GM19468 (cell line): ENCODE measurements around the gene NCOA5.
A peak's percentile ranks its signal among the peaks of the same experiment; 100 is the strongest.

ENCODE experiments used
- ATAC-seq: cut with Tn5 transposase; IDR thresholded peaks from one replicate; pipeline ENCODE4 v1.9.1; 2021; ENCODE audit warnings: mild to moderate bottlenecking, moderate library complexity, moderate number of reproducible peaks; ENCODE audit not compliant: unreplicated experiment; ENCODE audit errors: extremely low read depth

NCOA5 gene

GRCh38 chr20:46089417-46090388, at the start of gene NCOA5:
TSS of gene NCOA5 (minus strand) at chr20:46089962. CDS start at chr20:46079424, 10,538 bp downstream.
- peak; percentile 55 for ATAC-seq

- no peak for ATAC-seq
These were observed 49.6 kb upstream of the NCOA5 start for GRCh38 chr20:46139266-46139889.

GRCh38 chr20:46137816-46138215, 48.1 kb upstream of the NCOA5 start:
- no peak for ATAC-seq

- no peak for ATAC-seq
These were observed 46.3 kb upstream of the NCOA5 start for GRCh38 chr20:46135856-46136633.

GRCh38 chr20:46134716-46135115, 45.0 kb upstream of the NCOA5 start:
- no peak for ATAC-seq

GRCh38 chr20:46133886-46134654, 44.3 kb upstream of the NCOA5 start:
- ATAC-seq = no peak

GRCh38 chr20:46132705-46133120, 43.0 kb upstream of the NCOA5 start:
- ATAC-seq = no peak

- no peak for ATAC-seq
These were observed 41.6 kb upstream of the NCOA5 start for GRCh38 chr20:46131396-46131795.

- ATAC-seq = no peak
These were observed 40.8 kb upstream of the NCOA5 start for GRCh38 chr20:46130534-46130933.

- no peak for ATAC-seq
These were observed 40.3 kb upstream of the NCOA5 start for GRCh38 chr20:46129955-46130481.

- ATAC-seq = no peak
These were observed 38.8 kb upstream of the NCOA5 start for GRCh38 chr20:46128310-46129151.

- ATAC-seq = no peak
These were observed 37.7 kb upstream of the NCOA5 start for GRCh38 chr20:46127396-46128010.

- ATAC-seq = no peak
These were observed 36.8 kb upstream of the NCOA5 start for GRCh38 chr20:46126440-46127056.

- ATAC-seq = no peak
These were observed 33.9 kb upstream of the NCOA5 start for GRCh38 chr20:46123482-46124245.

- no peak for ATAC-seq
These were observed 33.0 kb upstream of the NCOA5 start for GRCh38 chr20:46122516-46123481.

- no peak for ATAC-seq
These were observed 32.3 kb upstream of the NCOA5 start for GRCh38 chr20:46122071-46122470.
